Stomach (tissue), 9 donors: ENCODE results near the gene LRRC4B. TPM values are rescaled to one million over a fixed set of nuclear protein-coding genes. Genes with fewer than 3 reads are reported as not detected.

Experiments used
- DNase-seq, 2 donors: peaks; one replicate each; pipeline versions ENCODE4 v3.0.0 to v3.0.0-alpha.2; 2013 to 2019
- H3K27ac ChIP-seq, 5 donors: fragments of 200-600 bp in 4 of 5; sonication (generic) in 4 of 5; one replicate each; pipeline ENCODE4 v1.5.1; 2013 to 2019; ENCODE audit warnings: mild to moderate bottlenecking in 1 of 5, moderate library complexity in 1 of 5
- H3K27me3 ChIP-seq, 3 donors: fragments of 200-600 bp; sonication (generic); one replicate each; pipeline ENCODE4 v1.5.1; 2017 to 2019; ENCODE audit warnings: mixed run types in 1 of 3
- H3K36me3 ChIP-seq, 4 donors: fragments of 200-600 bp; sonication (generic); 1 replicate in 3 of 4; 2 replicates in 1 of 4; pipeline ENCODE4 v1.5.1; 2016 to 2019
- H3K4me1 ChIP-seq, 4 donors: fragments of 200-600 bp; sonication (generic); one replicate each; pipeline ENCODE4 v1.5.1; 2016 to 2019
- H3K4me3 ChIP-seq, 4 donors: fragments of 200-600 bp; sonication (generic) in 3 of 4; one replicate each; pipeline ENCODE4 v1.5.1; 2016 to 2019; ENCODE audit warnings: mild to moderate bottlenecking in 1 of 4
- H3K9me3 ChIP-seq, 4 donors: fragments of 200-600 bp; sonication (generic); one replicate each; pipeline ENCODE4 v1.5.1; 2016 to 2019
- EP300 ChIP-seq: sonication (generic); formaldehyde crosslinking; IDR thresholded peaks from one replicate; pipeline ENCODE4 v1.6.1; 2017; ENCODE audit warnings: antibody characterized with exemption
- POLR2A ChIP-seq, 4 donors: fragments of 450-650 bp; IDR thresholded peaks; one replicate each; pipeline ENCODE4 v1.6.1; 2016; ENCODE audit warnings: antibody characterized with exemption in 4 of 4, control low read depth in 2 of 4, mild to moderate bottlenecking in 1 of 4, moderate library complexity in 1 of 4
- POLR2AphosphoS5 ChIP-seq, 3 donors: sonication (generic); formaldehyde crosslinking; IDR thresholded peaks; one replicate each; pipeline ENCODE4 v1.6.1; 2016; ENCODE audit warnings: antibody characterized with exemption in 3 of 3
- WGBS, 5 donors: extraction: QIAGEN DNeasy Blood & Tissue Kit in 3 of 5; methylation state at CpG; one replicate each; pipeline versions ENCODE4 v1.1.5 to v1.1.7; 2013 to 2018; 5-methylcytosine and 5-hydroxymethylcytosine counted together
- intact Hi-C: fragments of 100-400 bp; cut with DNase I; formaldehyde crosslinking; loops from one replicate; pipeline ENCODE4 v1.15.1; 2023; ENCODE audit warnings: low total_unique reads
- polyA plus RNA-seq, 3 donors: library from polyadenylated mRNA; stranded (reverse); fragments of 200-250 nt; gene quantifications; one replicate each; pipeline ENCODE4 v1.2.3, GENCODE V29; 2013
- total RNA-seq, 5 donors: library from RNA; depleted of rRNA; stranded (reverse); fragments of >200 nt; gene quantifications; one replicate each; pipeline versions ENCODE4 v1.1.0 to v1.2.3, GENCODE V29; 2014 to 2016
- TF ChIP-seq, protein P1 (sequence below), 7 experiments: fragments of 450-650 bp in 4 of 7; fragments of 200-600 bp in 3 of 7; sonication (generic) in 3 of 7; IDR thresholded peaks; one replicate each; pipeline ENCODE4 v1.5.1; 2016 to 2019; ENCODE audit warnings: antibody characterized with exemption in 7 of 7, control low read depth in 2 of 7, mild to moderate bottlenecking in 1 of 7
- donor health status: healthy with polysubstance abuse.
- donor health status: Bipolar disorder and iron deficiency.
- donor health status: healthy.

LRRC4B gene
- total and polyA plus RNA-seq, 8 donors, result 0.45 to 4.4 (median 1.5) TPM; not detected in 1

DNA sequence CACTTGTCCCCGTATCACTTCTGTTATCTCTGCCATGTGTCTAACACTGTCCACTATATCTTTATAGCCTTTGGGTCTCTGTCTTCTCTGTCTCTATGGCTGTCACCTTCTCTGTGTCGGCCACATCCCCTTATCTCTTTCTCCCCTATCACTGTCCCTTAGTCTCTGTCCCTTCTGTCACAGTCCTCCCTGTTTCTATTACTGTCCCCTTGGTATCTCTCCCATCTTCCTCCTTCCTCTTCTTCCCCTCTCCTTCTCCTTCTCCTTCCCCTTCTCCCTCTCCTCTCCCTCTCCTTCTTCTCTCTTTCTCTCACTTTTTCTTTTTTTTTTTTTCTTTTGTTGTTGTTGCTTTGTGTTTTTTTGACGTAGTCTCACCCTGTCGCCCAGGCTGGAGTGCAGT is 34.7 kb upstream of the LRRC4B start:
- peaks cover 0 to 75% (median 15%) of the 10 kb centered on the region in 3 donors for H3K27me3 ChIP-seq

DNA sequence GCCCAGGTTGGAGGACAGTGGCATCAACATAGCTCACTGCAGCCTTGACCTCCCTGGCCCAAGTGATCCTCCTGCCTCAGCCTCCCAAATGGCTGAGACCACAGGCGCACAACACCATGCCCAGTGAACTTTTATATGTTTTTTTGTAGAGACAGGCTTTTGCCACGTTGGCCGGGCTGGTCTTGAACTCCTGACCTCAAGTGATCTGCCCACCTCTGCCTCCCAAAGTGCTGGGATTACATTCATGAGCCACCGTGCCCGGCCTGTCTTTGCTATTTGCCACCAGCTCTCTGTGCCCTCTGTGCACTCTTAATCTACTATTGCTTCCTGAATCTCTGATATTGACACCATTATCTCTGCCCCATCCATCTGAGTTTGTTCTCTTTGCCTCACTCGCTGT is 34.3 kb upstream of the LRRC4B start:
- intact Hi-C loops, result no loop called here
- H3K9me3 ChIP-seq, result peaks cover 0 to 8% (median 3%) of the 10 kb centered on the region in 4 donors

More for the DNA sequence above, 34.7 kb upstream of the LRRC4B start:
- 74 to 85% (median 77%) methylated on average over 4 of the region's 4 CpGs for WGBS, 5 donors
- Histone ChIP-seq H3K27ac (no peak overlapping the region), H3K4me3 (no peak overlapping the region), H3K9me3 (peaks cover 0 to 8% (median 4%) of the 10 kb centered on the region in 4 donors), H3K36me3 (no peaks in the 10 kb centered on the region), H3K4me1 (peaks cover 0 to 4% (median 0%) of the 10 kb centered on the region in 4 donors)
- intact Hi-C loops, result no loop called here
- TF ChIP-seq, protein P1, sequence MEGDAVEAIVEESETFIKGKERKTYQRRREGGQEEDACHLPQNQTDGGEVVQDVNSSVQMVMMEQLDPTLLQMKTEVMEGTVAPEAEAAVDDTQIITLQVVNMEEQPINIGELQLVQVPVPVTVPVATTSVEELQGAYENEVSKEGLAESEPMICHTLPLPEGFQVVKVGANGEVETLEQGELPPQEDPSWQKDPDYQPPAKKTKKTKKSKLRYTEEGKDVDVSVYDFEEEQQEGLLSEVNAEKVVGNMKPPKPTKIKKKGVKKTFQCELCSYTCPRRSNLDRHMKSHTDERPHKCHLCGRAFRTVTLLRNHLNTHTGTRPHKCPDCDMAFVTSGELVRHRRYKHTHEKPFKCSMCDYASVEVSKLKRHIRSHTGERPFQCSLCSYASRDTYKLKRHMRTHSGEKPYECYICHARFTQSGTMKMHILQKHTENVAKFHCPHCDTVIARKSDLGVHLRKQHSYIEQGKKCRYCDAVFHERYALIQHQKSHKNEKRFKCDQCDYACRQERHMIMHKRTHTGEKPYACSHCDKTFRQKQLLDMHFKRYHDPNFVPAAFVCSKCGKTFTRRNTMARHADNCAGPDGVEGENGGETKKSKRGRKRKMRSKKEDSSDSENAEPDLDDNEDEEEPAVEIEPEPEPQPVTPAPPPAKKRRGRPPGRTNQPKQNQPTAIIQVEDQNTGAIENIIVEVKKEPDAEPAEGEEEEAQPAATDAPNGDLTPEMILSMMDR (IDR thresholded peaks at IDR 0.05), result no peak
- no peak for TF ChIP-seq POLR2A (IDR thresholded peaks at IDR 0.05)
- TF ChIP-seq EP300, result no peak
- TF ChIP-seq POLR2AphosphoS5 (IDR thresholded peaks at IDR 0.05), result no peak
- DNase-seq, result no peak

DNA sequence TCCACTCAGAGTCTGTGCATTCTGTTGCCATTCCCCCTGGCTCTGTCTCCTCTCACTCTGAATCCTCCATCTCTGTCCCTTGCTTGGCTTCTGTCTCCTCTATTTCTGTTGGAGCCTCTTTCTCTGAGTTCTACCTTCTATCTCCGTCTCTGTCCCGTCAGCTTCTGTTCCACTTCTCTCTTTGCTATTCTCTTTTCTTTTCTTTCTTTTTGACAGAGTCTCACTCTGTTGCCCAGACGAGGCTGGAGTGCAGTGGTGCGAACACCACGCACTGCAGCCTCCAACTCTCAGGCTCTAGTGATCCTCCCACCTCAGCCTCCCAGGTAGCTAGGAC is 33.8 kb upstream of the LRRC4B start:
- no peak overlapping the region for H3K27ac ChIP-seq
- WGBS, 5 donors, result 79 to 90% (median 82%) methylated on average over 5 of the region's 5 CpGs
- no peak overlapping the region for H3K4me3 ChIP-seq
- H3K4me1 ChIP-seq, result no peaks in the 10 kb centered on the region
- H3K9me3 ChIP-seq, result peaks cover 0 to 6% (median 2%) of the 10 kb centered on the region in 4 donors
- H3K27me3 ChIP-seq, result peaks cover 0 to 66% (median 14%) of the 10 kb centered on the region in 3 donors
- no peaks in the 10 kb centered on the region for H3K36me3 ChIP-seq
- intact Hi-C loops, result no loop called here
- no peak for DNase-seq
- no peak for TF ChIP-seq POLR2A (IDR thresholded peaks at IDR 0.05)
- no peak for TF ChIP-seq EP300
- TF ChIP-seq POLR2AphosphoS5 (IDR thresholded peaks at IDR 0.05), result no peak
- TF ChIP-seq, protein P1 (IDR thresholded peaks at IDR 0.05), result no peak

More for the DNA sequence above, 34.3 kb upstream of the LRRC4B start:
- no peak for DNase-seq
- peaks cover 0 to 71% (median 14%) of the 10 kb centered on the region in 3 donors for H3K27me3 ChIP-seq
- H3K36me3 ChIP-seq, result no peaks in the 10 kb centered on the region
- no peak overlapping the region for H3K27ac ChIP-seq
- 71 to 86% (median 83%) methylated on average over 6 of the region's 6 CpGs for WGBS, 5 donors
- no peaks in the 10 kb centered on the region for H3K4me1 ChIP-seq
- TF ChIP-seq POLR2AphosphoS5 (IDR thresholded peaks at IDR 0.05) (no peak), EP300 (no peak), POLR2A (IDR thresholded peaks at IDR 0.05) (no peak)
- TF ChIP-seq, protein P1 (IDR thresholded peaks at IDR 0.05), result no peak
- H3K4me3 ChIP-seq, result no peak overlapping the region

DNA sequence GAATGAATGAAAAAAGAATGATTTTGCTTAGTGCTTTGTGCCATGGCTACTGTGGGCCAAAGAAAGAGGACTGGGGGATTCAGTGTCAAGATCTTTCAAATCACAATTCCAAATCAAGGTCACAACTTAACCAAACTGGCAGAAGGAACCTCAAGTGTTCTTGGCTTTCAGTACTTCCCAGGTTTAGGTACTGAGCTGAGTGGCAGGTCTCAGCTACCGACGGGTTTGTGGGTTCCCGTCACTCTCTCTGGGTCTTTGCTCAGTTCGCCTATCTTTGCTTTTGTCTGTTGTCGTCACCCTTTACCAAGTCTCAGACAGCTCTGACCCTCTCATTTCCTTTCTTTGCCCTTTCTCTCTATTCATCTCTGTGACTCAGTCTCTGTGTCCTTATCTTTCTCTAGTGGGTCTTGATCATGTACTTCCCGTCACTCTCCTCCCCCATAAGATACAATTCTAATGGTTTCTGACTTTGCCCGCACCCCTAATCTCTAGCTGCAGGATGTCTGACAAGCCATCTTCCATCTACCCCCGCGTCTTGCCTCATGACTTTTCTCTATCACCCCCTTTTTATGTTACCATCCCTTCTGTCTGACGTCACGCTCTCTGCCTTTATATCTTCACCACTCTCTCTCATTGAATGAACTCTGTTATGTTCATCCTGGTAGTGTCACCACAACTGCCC is 33.3 kb upstream of the LRRC4B start:
- DNase-seq, result no peak
- Histone ChIP-seq H3K4me3 (no peak overlapping the region), H3K4me1 (no peaks in the 10 kb centered on the region), H3K27me3 (peaks cover 0 to 61% (median 14%) of the 10 kb centered on the region in 3 donors), H3K36me3 (no peaks in the 10 kb centered on the region), H3K9me3 (peaks cover 0 to 3% (median 1%) of the 10 kb centered on the region in 4 donors), H3K27ac (no peak overlapping the region)
- WGBS, 5 donors, result 63 to 70% (median 69%) methylated on average over 11 of the region's 11 CpGs
- intact Hi-C loops, result no loop called here
- no peak for TF ChIP-seq POLR2A (IDR thresholded peaks at IDR 0.05)
- no peak for TF ChIP-seq EP300
- TF ChIP-seq, protein P1 (IDR thresholded peaks at IDR 0.05), result no peak
- no peak for TF ChIP-seq POLR2AphosphoS5 (IDR thresholded peaks at IDR 0.05)
